Activated T-cell treated with anti-CD3 and anti-CD28 coated beads, Interleukin-2, amount 50 U/mL, for 72 hours (primary cell): Measurements from ENCODE around the gene COL5A1. TPM values are rescaled to one million over a fixed set of nuclear protein-coding genes. Genes with fewer than 3 reads are reported as not detected.
"Not testable (repeated sequence)": the region's sequence is repeated elsewhere in the genome, so short reads cannot be mapped to it uniquely, and the experiment has no call there.

Experiments used
- ATAC-seq, 2 donors: fragments of 150-1000 bp; cut with Tn5 transposase; replicated peaks in 1 of 2; 2 replicates each; pipeline ENCODE4 v1.10.0; 2021; ENCODE audit warnings: moderate library complexity in 2 of 2, mild to moderate bottlenecking in 1 of 2
- DNase-seq, 2 donors: peaks; one replicate each; pipeline ENCODE4 v3.0.0; 2021 to 2022; ENCODE audit warnings: mixed read lengths in 1 of 2
- H3K27ac Mint-ChIP-seq: one replicate; pipeline ENCODE4 v1.8.0; 2022; ENCODE audit warnings: mild to moderate bottlenecking, moderate library complexity, mixed read lengths
- H3K27me3 Mint-ChIP-seq: one replicate; pipeline ENCODE4 v1.8.0; 2022; ENCODE audit warnings: low read depth, mixed read lengths
- H3K36me3 Mint-ChIP-seq, 2 donors: one replicate each; pipeline ENCODE4 v1.8.0; 2022; ENCODE audit warnings: mixed read lengths in 2 of 2, mild to moderate bottlenecking in 1 of 2; ENCODE audit not compliant: insufficient read depth in 2 of 2
- H3K4me1 Mint-ChIP-seq: one replicate; pipeline ENCODE4 v1.8.0; 2022; ENCODE audit warnings: low read depth, mixed read lengths
- H3K4me3 Mint-ChIP-seq, 2 donors: one replicate each; pipeline ENCODE4 v1.8.0; 2022; ENCODE audit warnings: mild to moderate bottlenecking in 2 of 2, mixed read lengths in 2 of 2, moderate library complexity in 2 of 2
- H3K9me3 Mint-ChIP-seq, 2 donors: one replicate each; pipeline ENCODE4 v1.8.0; 2022; ENCODE audit warnings: mixed read lengths in 2 of 2
- total RNA-seq, 2 donors: library from RNA; stranded (reverse); gene quantifications; one replicate each; pipeline ENCODE4 v1.2.3, GENCODE V29; 2022

COL5A1 gene
- total RNA-seq, 2 donors from 2014 or later = 0.49 TPM; not detected in 1

DNA sequence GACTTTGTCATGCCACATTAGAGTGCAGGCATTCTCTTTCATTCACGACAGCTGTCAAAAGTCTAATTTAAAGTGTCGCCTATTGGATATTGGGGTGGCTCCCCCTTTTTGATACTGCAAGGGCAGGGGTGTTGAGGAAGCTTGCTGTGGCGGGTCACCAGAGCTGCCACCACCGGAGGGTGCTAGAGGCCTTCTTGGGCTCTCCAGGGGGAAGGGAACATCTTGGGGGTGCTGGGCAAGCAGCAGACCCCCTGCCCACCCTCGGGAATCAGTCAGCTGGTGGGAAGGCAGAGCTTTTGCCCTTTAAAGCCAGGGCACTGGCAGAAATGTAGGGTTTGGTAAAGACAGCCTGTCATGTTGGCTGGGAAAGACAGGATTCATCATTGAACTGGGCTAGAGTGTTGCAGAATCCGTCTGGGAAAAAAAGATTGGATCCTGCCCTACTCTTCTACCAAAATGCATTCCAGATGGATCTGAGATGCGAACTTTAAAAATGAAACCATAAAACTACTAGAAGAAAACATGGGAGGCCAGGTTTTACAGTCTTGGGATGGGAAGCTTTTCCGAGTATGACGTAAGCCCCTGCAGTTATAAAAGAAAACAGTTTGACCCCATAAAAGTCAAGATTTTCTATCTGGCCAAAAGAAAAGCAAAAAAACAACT is 22.3 kb downstream of the COL5A1 start:
- Mint-ChIP-seq H3K9me3 (peaks cover 7% of the 10 kb centered on the region in 2 donors), H3K27ac (no peak overlapping the region), H3K4me3 (no peak overlapping the region), H3K4me1 (peaks cover 6% of the 10 kb centered on the region), H3K27me3 (peaks cover 13% of the 10 kb centered on the region), H3K36me3 (peaks cover 0 to 4% of the 10 kb centered on the region in 2 donors)
- DNase-seq = no peak
- no peak for ATAC-seq

DNA sequence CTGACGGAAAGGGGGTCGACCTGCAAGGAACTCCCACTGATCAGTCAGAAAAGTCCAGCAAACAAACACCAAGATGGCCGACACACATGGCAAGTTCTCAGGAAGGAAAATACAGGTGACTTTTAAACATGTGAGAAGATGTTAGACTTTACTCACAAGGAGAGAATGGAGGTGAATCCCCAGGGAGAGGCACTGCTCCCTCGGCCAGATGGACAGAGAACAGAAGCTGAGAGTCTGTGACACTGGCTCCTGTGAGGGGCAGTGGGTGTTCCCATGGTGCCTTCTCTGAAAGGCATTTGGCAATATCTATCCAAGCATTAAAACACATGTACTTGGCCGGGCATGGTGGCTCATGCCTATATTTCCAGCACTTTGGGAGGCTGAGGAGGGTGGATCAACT is 22.8 kb downstream of the COL5A1 start:
- DNase-seq = no peak
- Mint-ChIP-seq H3K9me3 (peaks cover 8% of the 10 kb centered on the region in 2 donors), H3K4me1 (peaks cover 6% of the 10 kb centered on the region), H3K4me3 (no peak overlapping the region), H3K27ac (no peak overlapping the region), H3K36me3 (peaks cover 1 to 4% of the 10 kb centered on the region in 2 donors), H3K27me3 (peaks cover 18% of the 10 kb centered on the region)
- ATAC-seq = no peak

DNA sequence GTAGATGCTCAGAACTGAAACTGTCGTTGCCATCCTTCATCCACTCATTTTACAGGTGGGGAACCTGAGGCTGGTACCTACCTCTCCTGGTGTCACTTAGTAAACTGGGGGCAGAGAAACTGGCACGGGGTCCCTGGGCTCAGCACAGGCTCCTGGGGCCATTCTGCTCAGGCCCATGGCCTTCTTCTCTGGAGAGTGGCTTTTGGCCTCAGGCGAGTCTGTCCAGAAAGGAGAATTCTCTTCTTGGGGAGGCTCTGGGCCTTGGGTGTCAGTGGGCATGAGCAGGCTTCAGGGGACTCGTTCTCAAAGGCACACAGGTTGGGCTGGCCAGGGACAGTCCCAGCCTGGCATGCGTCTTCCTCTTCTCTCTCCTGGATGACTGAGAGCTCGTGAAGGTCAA is 24.6 kb downstream of the COL5A1 start:
- no peak overlapping the region for H3K4me3 Mint-ChIP-seq
- DNase-seq = no peak
- peaks cover 6% of the 10 kb centered on the region for H3K4me1 Mint-ChIP-seq
- H3K36me3 Mint-ChIP-seq = peaks cover 0 to 1% of the 10 kb centered on the region in 2 donors
- peaks cover 19% of the 10 kb centered on the region for H3K27me3 Mint-ChIP-seq
- H3K9me3 Mint-ChIP-seq = peaks cover 4 to 5% of the 10 kb centered on the region in 2 donors
- ATAC-seq = no peak
- no peak overlapping the region for H3K27ac Mint-ChIP-seq

DNA sequence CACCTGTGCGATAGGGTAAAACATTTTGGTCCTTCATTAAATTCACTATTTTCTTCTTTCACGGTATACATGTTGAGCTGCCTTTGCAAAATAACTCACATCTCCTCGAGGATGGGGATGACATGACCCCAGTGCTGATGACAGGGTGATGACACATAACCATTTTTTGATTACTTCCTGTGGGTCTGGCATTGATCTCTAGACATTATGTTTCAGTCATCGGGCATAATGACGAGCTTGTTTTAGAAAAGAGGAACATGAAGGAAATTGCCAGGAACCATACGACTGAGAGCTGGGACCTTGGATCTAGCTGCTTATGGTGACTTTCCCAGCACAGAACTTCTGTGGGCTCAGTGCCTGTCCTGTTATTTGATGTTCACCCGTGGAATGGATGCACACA is 25.2 kb downstream of the COL5A1 start:
- H3K27me3 Mint-ChIP-seq = peaks cover 19% of the 10 kb centered on the region
- DNase-seq (no peak), ATAC-seq (peak; percentile 47 to 60)
- no peak overlapping the region for H3K4me3 Mint-ChIP-seq
- peaks cover 0 to 1% of the 10 kb centered on the region in 2 donors for H3K36me3 Mint-ChIP-seq
- no peak overlapping the region for H3K27ac Mint-ChIP-seq
- H3K9me3 Mint-ChIP-seq = peaks cover 4 to 5% of the 10 kb centered on the region in 2 donors
- peaks cover 6% of the 10 kb centered on the region for H3K4me1 Mint-ChIP-seq

DNA sequence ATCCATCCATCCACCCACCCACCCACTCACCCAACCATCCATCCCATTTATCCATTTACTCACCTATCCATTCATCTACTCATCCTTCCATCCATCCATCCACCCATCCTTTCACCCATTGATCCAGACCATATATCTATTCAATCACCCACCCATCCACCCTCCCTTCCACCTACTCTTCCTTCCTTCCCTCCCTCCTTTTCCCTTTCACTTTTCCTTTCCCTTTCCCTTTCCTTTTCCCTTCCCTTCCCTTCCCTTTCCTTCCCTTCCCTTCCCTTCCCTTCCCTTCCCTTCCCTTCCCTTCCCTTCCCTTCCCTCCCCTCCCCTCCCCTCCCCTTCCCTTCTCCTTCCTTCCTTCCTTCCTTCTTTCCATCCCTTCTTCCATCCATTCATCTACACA is 27.4 kb downstream of the COL5A1 start:
- H3K9me3 Mint-ChIP-seq, H3K36me3 Mint-ChIP-seq: not testable (repeated sequence)
- peaks cover 19% of the 10 kb centered on the region for H3K27me3 Mint-ChIP-seq

DNA sequence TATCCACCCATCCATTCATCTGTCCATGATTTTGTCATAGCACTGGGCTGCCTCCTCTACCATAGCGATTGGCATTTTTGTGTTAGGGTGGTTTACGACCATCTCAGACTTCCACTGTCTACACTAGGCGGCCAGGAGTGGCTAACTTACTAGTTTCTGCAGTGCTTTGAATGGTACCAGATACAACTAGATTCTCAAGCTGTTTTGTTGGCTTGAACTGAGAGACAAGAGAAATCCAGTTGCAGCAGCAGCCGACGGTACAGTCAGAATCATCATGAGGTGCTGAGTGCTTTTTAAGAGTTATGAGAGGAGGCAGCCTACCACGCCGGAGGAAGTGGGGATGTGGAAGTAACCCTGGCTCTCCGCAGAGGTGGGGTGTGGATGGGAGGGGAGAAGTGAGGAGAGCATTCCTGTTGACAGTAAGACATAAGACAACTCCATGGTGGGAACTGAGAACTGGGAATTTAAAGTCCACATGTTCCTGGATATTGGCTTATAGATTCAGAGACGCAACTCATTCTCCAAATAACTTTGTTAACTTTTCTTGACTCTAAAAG is 27.9 kb downstream of the COL5A1 start:
- H3K4me3 Mint-ChIP-seq = no peak overlapping the region
- peaks cover 0 to 1% of the 10 kb centered on the region in 2 donors for H3K36me3 Mint-ChIP-seq
- peaks cover 4 to 7% of the 10 kb centered on the region in 2 donors for H3K9me3 Mint-ChIP-seq
- DNase-seq (no peak), ATAC-seq (no peak)
- H3K4me1 Mint-ChIP-seq = peaks cover 6% of the 10 kb centered on the region
- peaks cover 19% of the 10 kb centered on the region for H3K27me3 Mint-ChIP-seq
- no peak overlapping the region for H3K27ac Mint-ChIP-seq

More for the DNA sequence above, 27.4 kb downstream of the COL5A1 start:
- not testable (repeated sequence) for H3K4me3 Mint-ChIP-seq, H3K4me1 Mint-ChIP-seq, DNase-seq, H3K27ac Mint-ChIP-seq, ATAC-seq

DNA sequence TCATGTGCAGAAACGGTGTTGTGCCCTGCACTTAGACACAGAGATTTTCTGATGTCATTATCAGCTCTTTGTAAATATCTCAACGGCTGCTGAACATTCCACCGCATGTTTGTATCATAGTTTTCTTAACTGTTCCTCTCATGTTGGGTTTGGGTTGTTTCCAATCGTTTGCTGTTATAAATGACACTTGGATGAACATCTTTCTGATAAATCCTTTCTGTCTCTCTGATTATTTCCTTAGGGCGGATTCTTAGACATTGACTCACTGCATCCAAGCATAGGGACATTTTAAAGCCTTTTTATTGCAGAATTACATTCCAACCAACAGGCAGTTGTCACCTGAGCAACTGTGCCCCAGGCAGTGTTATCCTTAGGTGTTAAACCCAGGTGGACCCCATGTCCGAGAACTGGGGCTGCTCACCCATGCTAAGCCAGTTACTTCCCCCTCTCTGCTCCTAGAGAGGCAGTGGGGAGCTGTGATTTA is 28.5 kb downstream of the COL5A1 start:
- Mint-ChIP-seq H3K27me3 (peaks cover 19% of the 10 kb centered on the region), H3K4me1 (peaks cover 6% of the 10 kb centered on the region), H3K4me3 (no peak overlapping the region), H3K36me3 (peaks cover 0 to 1% of the 10 kb centered on the region in 2 donors), H3K27ac (no peak overlapping the region), H3K9me3 (peaks cover 4 to 7% of the 10 kb centered on the region in 2 donors)
- ATAC-seq = no peak
- DNase-seq = no peak

DNA sequence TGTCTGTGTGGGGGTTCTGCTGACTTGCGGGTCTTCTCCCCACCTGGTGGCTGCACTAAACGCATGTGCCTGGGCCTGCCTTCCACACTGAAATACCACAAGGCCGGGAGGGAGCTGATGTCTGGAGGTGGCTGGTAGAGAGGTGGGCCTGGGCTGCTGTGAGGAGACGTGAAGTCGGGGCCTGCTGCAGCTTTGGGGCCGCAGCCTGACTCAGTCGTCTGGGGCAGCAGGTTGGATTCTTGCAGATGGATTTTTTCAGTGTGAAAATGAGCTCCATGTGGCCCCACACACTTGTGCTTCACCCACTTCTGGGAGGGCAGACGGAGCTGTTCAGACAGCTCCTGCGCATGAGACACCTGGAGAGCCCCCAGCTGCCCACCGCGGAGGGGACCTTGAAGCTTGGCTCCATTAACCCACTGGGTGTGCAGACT is 29.3 kb downstream of the COL5A1 start:
- peaks cover 6 to 7% of the 10 kb centered on the region in 2 donors for H3K9me3 Mint-ChIP-seq
- DNase-seq (no peak), ATAC-seq (no peak)
- peaks cover 6% of the 10 kb centered on the region for H3K4me1 Mint-ChIP-seq
- no peak overlapping the region for H3K27ac Mint-ChIP-seq
- peaks cover 13% of the 10 kb centered on the region for H3K27me3 Mint-ChIP-seq
- peaks cover 0 to 1% of the 10 kb centered on the region in 2 donors for H3K36me3 Mint-ChIP-seq
- no peak overlapping the region for H3K4me3 Mint-ChIP-seq

DNA sequence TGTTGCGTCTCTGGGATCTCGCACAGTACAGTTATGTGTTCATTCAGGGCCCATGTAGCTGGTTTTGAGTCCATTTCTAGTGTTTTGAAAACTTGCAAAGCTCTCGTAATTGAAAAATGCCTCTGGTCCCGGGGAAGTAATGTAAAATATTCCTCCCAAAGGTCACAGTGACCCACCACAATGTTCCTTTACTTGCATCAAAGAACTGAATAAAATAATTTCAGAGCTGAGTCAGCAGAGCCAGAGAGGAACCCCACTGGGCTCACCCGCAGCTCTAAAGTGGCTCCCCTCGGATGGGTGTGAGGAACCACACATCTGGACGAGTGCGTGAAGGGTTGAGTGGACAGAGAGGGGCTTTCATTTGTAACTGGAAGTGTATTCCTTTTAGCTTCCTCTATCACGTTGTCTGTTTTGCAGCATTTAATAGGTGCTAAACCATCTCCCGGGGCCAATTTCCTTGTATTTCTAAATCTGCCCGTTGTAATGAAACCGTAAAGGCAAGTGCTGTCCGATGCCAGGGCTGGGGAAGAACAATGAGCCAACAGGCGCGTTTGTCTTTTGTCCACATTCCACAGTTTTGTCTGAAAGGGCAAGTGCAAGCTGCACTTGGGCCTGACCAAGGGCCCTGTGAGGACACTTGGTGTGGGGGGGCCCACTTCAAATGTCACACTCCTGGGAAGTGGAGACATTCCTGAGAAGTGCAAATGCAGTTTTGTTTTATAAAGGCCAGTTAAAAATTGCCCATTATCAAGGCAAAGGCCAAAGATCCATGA is 29.9 kb downstream of the COL5A1 start:
- no peak for DNase-seq
- peaks cover 3% of the 10 kb centered on the region for H3K4me1 Mint-ChIP-seq
- no peak overlapping the region for H3K27ac Mint-ChIP-seq
- no peak overlapping the region for H3K4me3 Mint-ChIP-seq
- H3K27me3 Mint-ChIP-seq = peaks cover 13% of the 10 kb centered on the region
- H3K36me3 Mint-ChIP-seq = peaks cover 0 to 1% of the 10 kb centered on the region in 2 donors
- ATAC-seq = no peak
- peaks cover 7 to 8% of the 10 kb centered on the region in 2 donors for H3K9me3 Mint-ChIP-seq

DNA sequence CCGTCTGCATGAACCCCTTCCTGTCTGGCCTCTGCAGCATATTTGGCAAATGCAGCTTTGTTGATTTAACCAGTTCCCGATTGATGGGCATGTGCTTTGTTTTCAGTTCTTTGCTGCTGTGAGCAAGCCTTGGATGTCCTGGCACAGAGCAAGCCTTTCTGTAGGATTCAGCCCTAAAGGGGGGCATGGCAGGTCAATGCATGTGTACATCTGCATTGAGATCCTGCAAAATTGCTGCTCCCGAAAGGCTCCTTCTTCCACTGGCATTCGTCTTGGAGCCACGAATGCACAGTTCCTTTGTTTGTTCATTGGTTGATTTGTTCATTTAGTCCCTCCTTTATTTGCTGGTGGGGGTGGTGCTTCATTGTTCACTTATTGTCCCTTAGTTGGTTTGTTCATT is 34.8 kb downstream of the COL5A1 start:
- H3K9me3 Mint-ChIP-seq = peaks cover 5 to 6% of the 10 kb centered on the region in 2 donors
- no peaks in the 10 kb centered on the region for H3K36me3 Mint-ChIP-seq
- ATAC-seq = no peak
- H3K27ac Mint-ChIP-seq = no peak overlapping the region
- no peaks in the 10 kb centered on the region for H3K4me1 Mint-ChIP-seq
- no peak for DNase-seq
- no peak overlapping the region for H3K4me3 Mint-ChIP-seq
- no peaks in the 10 kb centered on the region for H3K27me3 Mint-ChIP-seq

DNA sequence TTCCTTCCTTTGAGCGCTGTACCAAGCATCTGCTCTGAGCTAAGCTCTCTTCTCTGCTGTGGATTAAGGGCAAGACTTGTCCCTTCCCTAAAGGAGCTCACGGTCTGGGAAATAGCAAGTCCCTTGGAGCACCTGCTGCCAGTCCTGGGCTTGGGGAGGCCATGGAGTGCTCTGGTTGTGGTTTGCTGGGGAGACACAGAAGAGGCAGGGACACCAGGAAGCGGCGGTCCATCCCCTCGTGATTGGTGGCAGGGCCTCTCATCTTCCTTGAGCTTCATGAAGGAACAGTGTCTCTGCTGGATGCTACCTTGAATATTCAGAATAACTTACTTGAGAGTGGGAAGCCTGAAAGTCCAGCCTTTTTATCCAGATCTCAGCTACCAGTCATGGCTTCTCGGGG is 35.3 kb downstream of the COL5A1 start:
- ATAC-seq (no peak), DNase-seq (no peak)
- Mint-ChIP-seq H3K4me1 (no peaks in the 10 kb centered on the region), H3K4me3 (no peak overlapping the region), H3K27ac (no peak overlapping the region), H3K9me3 (peaks cover 5 to 6% of the 10 kb centered on the region in 2 donors), H3K36me3 (no peaks in the 10 kb centered on the region), H3K27me3 (no peaks in the 10 kb centered on the region)

DNA sequence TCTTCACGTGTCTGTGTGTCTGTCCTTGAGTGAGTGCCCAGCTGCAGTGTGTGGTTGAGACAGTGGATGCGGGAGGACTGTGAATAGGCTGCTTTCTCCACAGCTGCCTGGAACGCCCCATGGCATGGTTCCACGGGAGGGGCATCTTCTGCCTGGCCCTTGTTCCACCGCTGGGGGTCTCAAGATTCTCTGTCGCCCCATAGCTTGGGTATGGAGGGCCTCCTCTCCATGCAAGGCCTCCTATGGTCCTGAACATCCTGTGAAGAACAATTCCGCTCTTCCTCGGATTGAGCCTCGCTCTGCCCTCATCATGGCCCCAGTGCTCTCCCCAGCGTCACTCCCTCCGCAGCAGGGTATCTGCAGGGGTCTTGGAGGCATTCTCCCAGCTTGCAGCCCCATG is 36.1 kb downstream of the COL5A1 start:
- Mint-ChIP-seq H3K9me3 (peaks cover 5 to 6% of the 10 kb centered on the region in 2 donors), H3K27me3 (no peaks in the 10 kb centered on the region), H3K4me1 (no peaks in the 10 kb centered on the region), H3K27ac (no peak overlapping the region), H3K36me3 (no peaks in the 10 kb centered on the region), H3K4me3 (no peak overlapping the region)
- no peak for ATAC-seq
- no peak for DNase-seq

DNA sequence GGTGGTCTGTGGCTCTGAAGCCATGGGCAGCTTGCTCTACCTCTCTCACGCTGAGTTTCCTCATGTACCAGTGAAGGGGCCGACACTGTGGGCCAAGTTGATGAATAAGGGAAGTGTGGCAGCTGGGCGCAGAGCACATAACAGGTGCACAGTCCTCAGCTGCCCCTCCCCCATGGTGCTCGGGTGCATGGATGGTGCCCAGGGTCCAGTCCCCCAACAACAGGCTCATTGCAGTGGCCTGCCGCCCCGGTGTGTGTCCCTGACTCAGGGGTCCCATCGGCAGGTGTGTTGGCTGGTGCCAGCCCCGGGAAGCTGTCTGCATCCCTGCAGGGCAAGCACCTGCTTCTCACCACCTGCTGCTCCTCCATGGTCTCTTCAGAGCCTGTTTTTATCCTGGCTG is 36.6 kb downstream of the COL5A1 start:
- H3K36me3 Mint-ChIP-seq = no peaks in the 10 kb centered on the region
- no peaks in the 10 kb centered on the region for H3K4me1 Mint-ChIP-seq
- H3K9me3 Mint-ChIP-seq = peaks cover 5 to 6% of the 10 kb centered on the region in 2 donors
- H3K27me3 Mint-ChIP-seq = no peaks in the 10 kb centered on the region
- no peak overlapping the region for H3K4me3 Mint-ChIP-seq
- no peak for ATAC-seq
- H3K27ac Mint-ChIP-seq = no peak overlapping the region
- DNase-seq = no peak
